GM12892 (cell line): ENCODE results near the gene HSBP1L1.

Experiments
- DNase-seq: peaks from one replicate; pipeline ENCODE4 v3.0.0; 2011; ENCODE audit not compliant: insufficient read length
- FAIRE-seq: peaks from 2 replicates; lab custom pipeline; 2011; peaks lifted over from hg19 to GRCh38; lab: Jason Lieb, UNC
- POLR2A ChIP-seq: IDR thresholded peaks from 2 replicates; pipeline ENCODE4 v1.6.1; 2011; ENCODE audit warnings: low read depth, low read length, control low read depth
- POLR2AphosphoS5 ChIP-seq: IDR thresholded peaks from 2 replicates; pipeline ENCODE4 v1.6.1; 2011; ENCODE audit warnings: low read depth, low read length, control low read depth
- TAF1 ChIP-seq: IDR thresholded peaks from 2 replicates; pipeline ENCODE4 v1.6.1; 2011; ENCODE audit warnings: low read depth, mild to moderate bottlenecking, control low read depth, low read length, borderline replicate concordance

HSBP1L1 gene

DNA sequence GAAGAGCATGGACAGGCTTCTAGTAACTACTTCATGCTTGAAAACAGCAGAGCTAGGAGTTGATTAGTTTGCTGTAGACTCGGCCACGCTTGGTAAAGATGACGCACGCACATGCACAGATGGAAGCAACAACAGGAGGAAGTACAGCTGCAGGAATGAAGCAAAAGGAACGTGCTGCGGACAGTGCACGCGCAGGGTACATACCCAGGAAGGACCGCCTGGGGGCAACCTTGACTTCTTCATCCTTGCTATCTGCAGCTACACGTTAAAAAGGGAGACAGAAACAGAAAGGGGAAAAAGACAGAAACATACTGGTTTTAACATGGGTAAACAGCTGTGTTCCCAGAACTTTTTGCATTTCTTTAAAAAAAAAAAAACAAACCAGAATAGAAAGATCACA, 30.7 kb upstream of the HSBP1L1 start:
- DNase-seq (no peak), FAIRE-seq (no peak)
- no peak for TF ChIP-seq POLR2A
- no peak for TF ChIP-seq POLR2AphosphoS5
- no peak for TF ChIP-seq TAF1

DNA sequence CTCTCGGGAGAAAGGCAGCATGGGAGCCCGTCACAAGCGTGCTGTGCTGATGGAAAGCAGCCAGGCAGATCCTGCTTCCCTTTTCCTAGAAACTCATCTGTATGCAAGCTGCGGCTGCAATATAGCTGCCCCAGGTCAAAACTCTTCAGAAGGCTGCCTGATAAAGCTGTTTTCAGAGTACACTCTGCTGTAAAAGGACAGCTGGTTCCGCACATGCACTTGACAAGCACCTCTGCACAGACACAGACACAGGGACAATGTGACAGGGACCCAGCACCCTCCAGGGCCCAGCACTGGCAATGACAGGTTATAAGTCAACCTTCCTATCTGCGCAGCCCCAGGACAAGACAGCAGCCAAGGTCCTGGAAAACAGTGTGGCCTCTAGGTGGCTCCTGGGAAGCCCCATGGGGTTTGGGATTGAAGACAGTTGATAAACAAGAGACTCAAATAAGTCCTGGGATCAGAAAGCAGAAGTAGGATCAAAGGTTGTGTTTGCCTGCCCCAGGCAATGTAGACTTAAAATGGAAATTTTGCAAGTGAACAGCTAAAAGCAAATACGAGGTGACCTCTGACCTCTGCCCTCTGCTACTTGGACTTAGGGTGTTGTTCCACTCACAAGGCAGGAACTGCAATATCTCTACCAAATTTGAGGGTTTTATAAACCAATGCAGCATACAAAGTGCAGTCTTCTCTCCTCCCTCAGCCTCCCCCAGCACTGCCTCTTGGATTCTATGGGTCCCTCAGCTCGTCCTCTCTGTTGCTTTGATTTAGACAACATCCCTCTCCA, 29.9 kb upstream of the HSBP1L1 start:
- DNase-seq (no peak), FAIRE-seq (no peak)
- TF ChIP-seq POLR2A = no peak
- no peak for TF ChIP-seq TAF1
- TF ChIP-seq POLR2AphosphoS5 = no peak

DNA sequence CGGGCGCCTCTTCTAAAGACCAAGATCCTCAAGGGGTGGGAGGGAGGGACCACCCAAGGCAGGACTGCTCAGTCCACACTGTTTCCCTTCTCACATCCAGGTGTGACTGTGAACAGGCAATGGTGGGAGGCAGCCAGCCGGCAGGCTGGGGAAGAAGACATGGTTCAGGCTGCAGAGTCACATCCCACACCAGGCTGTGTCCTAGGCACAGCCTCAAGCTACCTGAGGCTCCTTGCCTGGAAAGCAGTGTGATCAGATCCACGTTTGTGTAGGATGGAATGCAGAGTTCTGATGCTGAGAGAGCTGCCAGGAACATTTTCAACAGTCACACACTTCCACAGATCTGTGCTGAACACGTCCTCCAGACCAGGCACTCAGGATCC, 29.4 kb upstream of the HSBP1L1 start:
- TF ChIP-seq POLR2AphosphoS5 (no peak), POLR2A (no peak), TAF1 (no peak)
- no peak for DNase-seq
- no peak for FAIRE-seq

DNA sequence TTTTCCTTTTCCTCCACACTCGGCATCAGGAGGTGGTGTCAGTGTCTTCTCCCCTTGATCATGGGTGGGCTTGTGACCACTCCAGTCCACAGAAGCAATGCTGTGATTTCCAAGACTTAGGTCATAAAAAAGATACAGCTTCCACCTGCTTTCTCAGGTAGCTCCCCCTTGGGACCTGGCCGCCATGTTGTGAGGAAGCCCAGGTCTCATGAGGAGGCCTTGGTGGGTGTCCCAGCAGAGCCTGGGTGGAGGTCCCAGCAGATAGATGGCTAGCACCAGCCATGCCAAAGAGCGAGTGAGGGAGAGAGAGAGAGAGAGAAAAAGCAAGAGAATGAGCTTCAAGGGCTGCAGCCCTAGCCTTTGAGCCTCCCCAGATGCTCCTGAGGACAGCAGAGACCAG, 28.9 kb upstream of the HSBP1L1 start:
- TF ChIP-seq TAF1 (no peak), POLR2A (no peak), POLR2AphosphoS5 (no peak)
- FAIRE-seq (no peak), DNase-seq (no peak)

DNA sequence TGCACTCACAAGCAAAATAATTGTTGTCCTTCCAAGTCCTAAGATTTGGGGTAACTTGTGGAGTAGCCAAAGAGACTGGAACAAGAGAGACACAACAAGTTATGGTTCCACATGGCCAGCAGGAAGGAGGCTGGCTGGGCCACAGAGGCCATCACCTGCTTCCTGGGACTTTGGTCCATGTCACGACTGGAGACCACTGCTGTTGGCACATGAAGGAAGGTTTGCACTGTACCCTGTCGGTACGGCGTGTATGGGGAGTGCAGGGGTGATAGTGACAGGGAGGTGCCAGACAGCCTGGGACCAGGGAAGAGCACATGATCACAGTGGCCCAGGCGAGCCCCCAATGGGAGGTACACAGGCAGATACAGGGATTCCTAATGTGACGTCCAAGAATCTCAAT, 28.5 kb upstream of the HSBP1L1 start:
- no peak for DNase-seq
- TF ChIP-seq POLR2A (no peak), TAF1 (no peak), POLR2AphosphoS5 (no peak)
- no peak for FAIRE-seq

DNA sequence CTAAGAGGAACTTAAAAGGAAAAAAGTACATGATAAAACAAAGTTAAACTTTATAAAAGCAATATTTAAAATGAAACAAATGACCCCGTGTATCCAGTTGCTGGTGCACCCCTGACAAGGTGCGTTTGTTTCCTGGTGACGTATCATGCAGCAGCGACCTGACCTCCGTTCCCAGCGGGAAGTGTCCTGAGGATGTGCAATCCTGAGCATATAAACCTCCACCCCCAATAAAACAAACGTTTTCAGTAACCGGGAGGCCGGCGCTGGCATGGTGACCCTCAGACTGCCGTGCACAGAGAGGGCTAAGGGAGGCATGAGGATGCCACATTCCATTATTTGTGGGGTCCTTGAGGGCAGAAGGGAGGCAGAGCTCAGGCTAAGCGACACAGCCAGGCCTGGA, 27.8 kb upstream of the HSBP1L1 start:
- no peak for TF ChIP-seq POLR2AphosphoS5
- no peak for DNase-seq
- no peak for FAIRE-seq

DNA sequence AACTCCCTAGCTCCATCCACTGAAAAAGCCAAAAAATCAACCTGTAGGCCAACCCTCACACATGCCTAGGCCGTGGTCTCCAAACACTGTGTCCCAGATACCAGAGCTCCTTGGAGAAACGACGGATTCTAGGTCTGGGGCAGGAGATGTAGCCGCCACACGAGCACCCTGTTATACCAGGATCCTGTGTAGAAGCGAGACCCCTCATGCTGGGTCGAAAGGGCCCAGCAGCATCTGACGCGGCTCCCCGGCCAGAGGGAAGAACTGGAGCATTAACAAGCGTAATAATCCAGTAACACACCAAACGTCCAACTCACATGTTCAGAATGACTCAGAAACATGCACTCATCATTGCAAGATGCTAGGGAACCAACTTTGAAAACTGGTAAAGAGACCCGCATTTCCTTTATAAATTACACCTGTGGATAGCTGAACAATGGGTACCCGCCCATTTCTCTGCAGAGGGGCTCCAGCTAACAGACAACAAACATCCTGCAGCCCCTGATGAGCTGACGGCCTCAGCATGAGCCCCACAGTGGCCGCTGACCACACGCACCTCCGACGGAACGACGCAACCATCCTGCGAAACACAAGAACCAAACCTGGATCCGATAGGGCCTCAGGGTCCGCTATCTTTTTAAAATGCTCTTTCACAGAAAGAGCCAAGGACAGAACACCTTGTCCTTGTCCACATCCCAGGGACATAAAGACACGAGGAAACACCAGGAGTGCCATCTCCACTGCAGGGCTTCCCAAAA, 27.2 kb upstream of the HSBP1L1 start:
- no peak for DNase-seq
- TF ChIP-seq POLR2A (no peak), TAF1 (no peak), POLR2AphosphoS5 (no peak)
- FAIRE-seq = no peak

DNA sequence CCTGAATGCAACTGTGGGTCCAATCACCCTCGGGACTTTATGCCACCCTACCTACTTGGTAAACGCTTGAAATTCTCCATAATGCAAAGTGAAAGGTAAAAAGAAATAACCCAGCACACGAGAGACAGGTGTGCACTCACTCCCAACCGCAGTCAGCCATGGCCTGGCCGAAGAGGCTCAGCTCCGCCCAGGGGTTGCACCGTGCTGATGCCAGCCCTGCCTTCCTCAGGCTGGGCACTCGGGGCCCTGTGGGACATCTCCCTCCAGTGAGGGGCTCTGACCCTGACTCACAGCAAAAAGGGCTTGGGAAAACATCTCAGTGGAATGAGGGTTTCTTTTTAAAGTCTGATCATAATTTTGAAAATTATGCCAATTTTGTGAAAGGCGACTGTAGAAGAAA, 26.2 kb upstream of the HSBP1L1 start:
- TF ChIP-seq POLR2AphosphoS5 (no peak), TAF1 (no peak), POLR2A (no peak)
- FAIRE-seq (no peak), DNase-seq (no peak)

DNA sequence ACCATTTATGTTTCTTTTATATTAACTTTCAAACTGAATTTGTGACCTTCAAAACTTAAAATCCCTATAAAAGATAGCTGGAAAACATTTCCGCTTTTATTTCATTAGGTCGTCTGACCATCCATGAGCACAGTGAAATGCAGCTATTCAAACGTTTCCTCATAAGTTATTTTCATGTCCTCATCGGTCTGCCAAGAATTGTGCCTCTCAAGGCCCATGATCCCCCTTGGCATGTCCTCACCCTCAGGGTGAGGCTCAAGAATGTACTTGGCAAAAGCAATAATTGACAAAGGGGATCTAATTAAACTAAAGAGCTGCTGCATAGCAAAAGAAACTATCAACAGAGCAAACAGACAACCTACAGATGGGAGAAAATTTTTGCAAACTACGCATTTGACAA, 25.3 kb upstream of the HSBP1L1 start:
- FAIRE-seq (no peak), DNase-seq (no peak)
- TF ChIP-seq POLR2A (no peak), POLR2AphosphoS5 (no peak), TAF1 (no peak)

DNA sequence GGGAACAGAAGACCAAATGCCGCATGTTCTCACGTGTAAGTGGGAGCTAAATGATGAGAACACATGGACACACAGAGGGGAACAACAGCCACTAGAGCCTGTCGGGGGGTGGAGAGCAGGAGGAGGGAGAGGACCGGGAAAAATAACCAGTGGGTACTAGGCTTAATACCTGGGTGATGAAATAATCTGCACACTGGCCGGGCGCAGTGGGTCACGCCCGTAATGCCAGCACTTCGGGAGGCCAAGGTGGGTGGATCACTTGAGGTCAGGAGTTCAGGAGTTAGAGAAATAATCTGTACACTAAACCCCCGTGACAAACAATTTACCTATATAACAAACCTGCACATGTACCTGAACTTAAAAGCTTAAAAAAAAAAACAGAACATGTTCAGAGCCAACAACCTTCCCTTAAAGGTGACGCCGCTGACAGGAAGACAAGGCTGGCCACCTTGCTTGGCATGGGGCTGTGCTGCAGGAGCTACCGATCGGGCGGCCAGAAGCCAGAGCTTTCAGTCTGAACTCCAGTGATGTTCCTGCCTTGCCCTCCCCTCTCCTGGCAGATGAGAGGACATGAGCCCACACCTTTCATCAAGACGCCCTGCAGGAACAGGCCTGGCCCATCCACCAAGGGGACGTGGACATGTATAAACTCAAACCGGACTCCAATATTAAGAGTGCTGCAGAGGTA, 24.2 kb upstream of the HSBP1L1 start:
- FAIRE-seq = no peak
- TF ChIP-seq POLR2AphosphoS5 = no peak
- TF ChIP-seq TAF1 = no peak
- no peak for TF ChIP-seq POLR2A
- no peak for DNase-seq

DNA sequence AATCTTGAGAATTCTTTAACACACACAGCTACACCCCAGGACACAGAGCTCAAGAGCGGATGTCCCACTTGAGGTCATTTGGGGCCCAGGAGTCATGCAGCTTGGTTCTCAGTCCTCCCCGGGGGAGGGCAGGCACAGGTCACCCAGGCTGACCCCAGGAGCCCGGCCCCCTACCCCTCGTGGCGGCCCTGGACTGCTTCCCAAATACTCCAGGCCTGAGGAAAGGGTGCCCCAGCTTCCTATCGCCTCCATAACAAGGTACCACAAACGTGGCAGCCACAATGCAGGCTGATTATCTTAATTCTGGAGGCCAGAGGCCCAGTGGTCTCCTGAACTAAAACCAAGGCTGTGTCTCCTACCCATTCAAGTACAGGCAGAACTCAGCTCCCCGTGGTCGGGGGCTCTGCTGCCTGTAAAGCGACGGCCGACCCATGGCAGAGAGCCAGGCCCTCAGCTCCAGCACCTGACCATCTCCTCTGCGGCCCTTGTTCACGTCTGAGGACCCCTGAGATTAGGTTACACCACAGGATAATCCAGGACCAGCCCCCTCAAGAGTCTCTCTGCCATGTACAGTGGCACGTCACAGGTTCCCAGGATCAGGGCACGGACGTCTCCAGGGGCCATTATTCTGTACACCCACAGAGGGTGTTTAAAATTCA, 23.5 kb upstream of the HSBP1L1 start:
- no peak for DNase-seq
- FAIRE-seq = no peak

More for the DNA sequence above, 23.5 kb upstream of the HSBP1L1 start:
- TF ChIP-seq POLR2AphosphoS5 = no peak
- TF ChIP-seq TAF1 = no peak
- no peak for TF ChIP-seq POLR2A
